Endothelial cell of umbilical vein (primary cell): ENCODE results near the gene AGBL3. TPM values are rescaled to one million over a fixed set of nuclear protein-coding genes. Genes with fewer than 3 reads are reported as not detected.

Source experiments
- BruUV-seq: library from RNA; stranded (reverse); fragments of 400-500 nt; replicated peaks from 2 replicates; lab custom pipeline; 2021; lab: Mats Ljungman, UMichigan
- CTCF ChIA-PET: fragments of 300-600, 350-600 bp; sonication (Branson Sonifier 250); formaldehyde crosslinking; loops from one replicate; lab custom pipeline; 2021; ENCODE audit warnings: antibody characterized with exemption, inconsistent platforms; lab: Charles Lee
- POLR2A ChIA-PET: fragments of 300-600, 350-600 bp; sonication (Branson Sonifier 250); formaldehyde crosslinking; loops from one replicate; lab custom pipeline; 2021; ENCODE audit warnings: antibody characterized with exemption, inconsistent platforms; lab: Charles Lee
- DNase-seq: peaks from one replicate; pipeline ENCODE4 v3.0.0-alpha.2; 2011; ENCODE audit warnings: low read depth, low spot score
- FAIRE-seq: peaks from 2 replicates; lab custom pipeline; 2011; peaks lifted over from hg19 to GRCh38; lab: Jason Lieb, UNC
- H2AFZ ChIP-seq: 2 replicates; pipeline ENCODE4 v1.6.0; 2012; ENCODE audit warnings: low read depth, low read length, control low read depth, inconsistent platforms
- H3K27ac ChIP-seq: 2 replicates; pipeline ENCODE4 v1.5.1; 2011; ENCODE audit warnings: low read depth, mild to moderate bottlenecking, control low read depth, low read length, moderate library complexity; ENCODE audit not compliant: insufficient read depth
- H3K27me3 ChIP-seq, 2 experiments: 2 replicates each; pipeline versions ENCODE4 v1.6.0 to v1.6.1; 2011; ENCODE audit warnings: low read length in 2 of 2, mixed read lengths in 1 of 2; ENCODE audit not compliant: control insufficient read depth in 2 of 2, insufficient read depth in 2 of 2
- H3K36me3 ChIP-seq, 2 experiments: 2 replicates in 1 of 2; 3 replicates in 1 of 2; pipeline ENCODE4 v1.5.1; 2011; ENCODE audit warnings: low read length in 2 of 2, mild to moderate bottlenecking in 1 of 2, moderate library complexity in 1 of 2; ENCODE audit not compliant: control insufficient read depth in 2 of 2, insufficient read depth in 2 of 2; ENCODE audit errors: extremely low read depth in 1 of 2
- H3K4me1 ChIP-seq: 3 replicates; pipeline ENCODE4 v1.5.1; 2011; ENCODE audit warnings: mild to moderate bottlenecking, low read length; ENCODE audit not compliant: control insufficient read depth, insufficient read depth; ENCODE audit errors: extremely low read depth
- H3K4me2 ChIP-seq: 2 replicates; pipeline ENCODE4 v1.6.1; 2011; ENCODE audit warnings: low read length, control low read depth, mixed read lengths; ENCODE audit not compliant: insufficient read depth
- H3K4me3 ChIP-seq, 3 experiments: fragments of 200-600 bp in 1 of 3; sonication (generic), shearing (Covaris generic) in 1 of 3; replicated peaks in 1 of 3; 2 replicates each; pipeline ENCODE4 v1.5.1; 2011 to 2016; ENCODE audit warnings: control low read depth in 3 of 3, low read length in 3 of 3, mild to moderate bottlenecking in 2 of 3, inconsistent platforms in 1 of 3, low read depth in 1 of 3, moderate library complexity in 1 of 3; ENCODE audit not compliant: insufficient read depth in 1 of 3
- H3K79me2 ChIP-seq: 2 replicates; pipeline ENCODE4 v1.6.0; 2012; ENCODE audit warnings: low read length, inconsistent platforms; ENCODE audit not compliant: control insufficient read depth, insufficient read depth
- H3K9ac ChIP-seq: replicated peaks from 2 replicates; pipeline ENCODE3; 2011; ENCODE audit warnings: low read length, control low read depth; ENCODE audit not compliant: insufficient read depth; ENCODE audit errors: extremely low read depth
- H3K9me1 ChIP-seq: replicated peaks from 3 replicates; pipeline ENCODE4 v1.6.0; 2011; ENCODE audit warnings: mild to moderate bottlenecking, low read length; ENCODE audit not compliant: control insufficient read depth, insufficient read depth; ENCODE audit errors: extremely low read depth
- H3K9me3 ChIP-seq: replicated peaks from 2 replicates; pipeline ENCODE4 v1.5.1; 2012; ENCODE audit warnings: low read length, inconsistent platforms; ENCODE audit not compliant: control insufficient read depth, insufficient read depth
- H4K20me1 ChIP-seq: replicated peaks from 2 replicates; pipeline ENCODE3; 2011; ENCODE audit warnings: mild to moderate bottlenecking, low read length; ENCODE audit not compliant: control insufficient read depth, insufficient read depth; ENCODE audit errors: extremely low read depth
- EZH2 ChIP-seq: IDR thresholded peaks from 2 replicates; pipeline ENCODE4 v1.6.1; 2012; ENCODE audit warnings: borderline replicate concordance, low read depth, mild to moderate bottlenecking, moderate library complexity, low read length, inconsistent platforms; ENCODE audit not compliant: severe bottlenecking
- FOS ChIP-seq: IDR thresholded peaks from 2 replicates; pipeline ENCODE4 v1.6.1; 2011; ENCODE audit warnings: mild to moderate bottlenecking, low read length, moderate library complexity, borderline replicate concordance; ENCODE audit not compliant: insufficient read depth
- GATA2 ChIP-seq: IDR thresholded peaks from 2 replicates; pipeline ENCODE4 v1.7.0; 2011; ENCODE audit warnings: low read depth, mild to moderate bottlenecking, moderate library complexity, mixed read lengths, low read length; ENCODE audit not compliant: insufficient read length, insufficient read depth
- JUN ChIP-seq: IDR thresholded peaks from 2 replicates; pipeline ENCODE4 v1.6.1; 2011; ENCODE audit warnings: borderline replicate concordance, low read depth; ENCODE audit not compliant: insufficient read length, insufficient read depth
- MYC ChIP-seq: IDR thresholded peaks from one replicate; pipeline ENCODE4 v1.6.1; 2011; ENCODE audit warnings: mild to moderate bottlenecking, low read depth, low read length
- POLR2A ChIP-seq: IDR thresholded peaks from 2 replicates; pipeline ENCODE4 v1.6.1; 2012; ENCODE audit warnings: low read depth, mild to moderate bottlenecking, control low read depth, low read length
- POLR2AphosphoS5 ChIP-seq: IDR thresholded peaks from 2 replicates; pipeline ENCODE4 v1.6.1; 2012; ENCODE audit warnings: low read depth, mild to moderate bottlenecking, control low read depth, low read length, moderate library complexity; ENCODE audit not compliant: insufficient read depth
- dilution Hi-C: fragments of 300-500 bp; cut with MboI; formaldehyde crosslinking; loops from one replicate; pipeline ENCODE4 v1.15.0; 2019; ENCODE audit warnings: low sequenced_read_pairs; ENCODE audit not compliant: extremely low pct_ligation_motif_present
- intact Hi-C: fragments of 100-400 bp; cut with micrococcal nuclease; formaldehyde crosslinking; loops from one replicate; pipeline ENCODE4 v1.10.0; 2022
- polyA plus RNA-seq, 4 experiments: library from polyadenylated mRNA; depleted of rRNA in 3 of 4; stranded (reverse) in 3 of 4; unstranded in 1 of 4; fragments of >200 nt; gene quantifications; 2 replicates each; pipeline versions ENCODE4 v1.2.1 to v1.2.3, GENCODE V29; 2011 to 2012; ENCODE audit warnings: missing spikeins in 1 of 4
- total RNA-seq: library from RNA; stranded (reverse); gene quantifications from 2 replicates; pipeline ENCODE4 v1.2.3, GENCODE V29; 2021
- TF ChIP-seq, protein P1 (sequence below), 2 donors: IDR thresholded peaks; 1 replicate in 1 of 2; 2 replicates in 1 of 2; pipeline ENCODE4 v1.5.1; 2011; ENCODE audit warnings: low read length in 2 of 2, mild to moderate bottlenecking in 2 of 2, moderate library complexity in 2 of 2, control low read depth in 1 of 2, inconsistent platforms in 1 of 2, low read depth in 1 of 2; ENCODE audit not compliant: insufficient read depth in 1 of 2; ENCODE audit errors: extremely low read depth in 1 of 2
- TF ChIP-seq, protein P2 (sequence below): IDR thresholded peaks from 2 replicates; pipeline ENCODE4 v1.6.1; 2011; ENCODE audit not compliant: insufficient read depth, insufficient read length

The AGBL3 gene
- total and polyA plus RNA-seq, 2 donors (not counting 3 experiments of a cell fraction or from before 2014, with no cell fraction given) = 0.97 to 3.2 TPM

DNA sequence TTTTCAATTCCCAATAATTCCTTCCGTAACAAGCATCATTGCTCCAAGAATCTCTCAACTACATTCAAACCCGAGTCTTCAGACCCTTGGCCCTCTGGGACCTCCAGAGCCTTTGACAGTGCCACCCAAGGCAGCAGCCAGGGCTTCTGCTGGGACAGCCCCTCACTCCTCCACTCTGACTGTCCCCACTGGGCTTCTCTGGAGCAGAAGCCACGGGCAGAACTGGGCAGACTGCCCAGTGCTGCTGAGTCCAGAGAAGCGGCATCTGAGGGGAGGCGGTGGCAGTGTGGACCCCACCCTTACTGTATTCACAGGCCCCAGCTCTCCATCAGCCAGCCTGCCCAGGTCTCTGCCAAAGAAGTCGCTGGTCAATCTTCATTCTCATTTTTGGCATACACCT lies 175.4 kb downstream of the AGBL3 start:
- Histone ChIP-seq H3K27me3 (no peaks in the 10 kb centered on the region), H3K36me3 (peaks cover 4% of the 10 kb centered on the region in 2 experiments), H2AFZ (no peak overlapping the region), H3K9me3 (no peaks in the 10 kb centered on the region), H3K4me2 (no peak overlapping the region), H3K4me1 (peaks cover 39% of the 10 kb centered on the region), H3K9ac (no peak overlapping the region), H3K9me1 (no peaks in the 10 kb centered on the region), H4K20me1 (no peaks in the 10 kb centered on the region), H3K4me3 (no peak overlapping the region), H3K79me2 (no peaks in the 10 kb centered on the region), H3K27ac (peak overlapping the region; percentile 68)
- intact Hi-C loops = loop anchor here (2.0 to 10.0 kb wide), 4 partner anchors 15 to 467 kb away; partner anchors contain the start of gene AGBL3
- BruUV-seq = no TSS peak
- dilution Hi-C loops = no loop called here
- POLR2A ChIA-PET = interaction anchor here (1.7 to 1.9 kb wide), 2 partner anchors 9 to 14 kb away, joined by 4 to 7 read pairs; partner anchors contain the start of genes CYREN and TMEM140
- CTCF ChIA-PET = interaction anchor here (1.3 to 2.8 kb wide), 5 partner anchors 8 to 174 kb away, joined by 3 to 22 read pairs (median 15); partner anchors contain the start of genes AGBL3, CYREN and TMEM140
- no peak for TF ChIP-seq FOS
- TF ChIP-seq, protein P1, sequence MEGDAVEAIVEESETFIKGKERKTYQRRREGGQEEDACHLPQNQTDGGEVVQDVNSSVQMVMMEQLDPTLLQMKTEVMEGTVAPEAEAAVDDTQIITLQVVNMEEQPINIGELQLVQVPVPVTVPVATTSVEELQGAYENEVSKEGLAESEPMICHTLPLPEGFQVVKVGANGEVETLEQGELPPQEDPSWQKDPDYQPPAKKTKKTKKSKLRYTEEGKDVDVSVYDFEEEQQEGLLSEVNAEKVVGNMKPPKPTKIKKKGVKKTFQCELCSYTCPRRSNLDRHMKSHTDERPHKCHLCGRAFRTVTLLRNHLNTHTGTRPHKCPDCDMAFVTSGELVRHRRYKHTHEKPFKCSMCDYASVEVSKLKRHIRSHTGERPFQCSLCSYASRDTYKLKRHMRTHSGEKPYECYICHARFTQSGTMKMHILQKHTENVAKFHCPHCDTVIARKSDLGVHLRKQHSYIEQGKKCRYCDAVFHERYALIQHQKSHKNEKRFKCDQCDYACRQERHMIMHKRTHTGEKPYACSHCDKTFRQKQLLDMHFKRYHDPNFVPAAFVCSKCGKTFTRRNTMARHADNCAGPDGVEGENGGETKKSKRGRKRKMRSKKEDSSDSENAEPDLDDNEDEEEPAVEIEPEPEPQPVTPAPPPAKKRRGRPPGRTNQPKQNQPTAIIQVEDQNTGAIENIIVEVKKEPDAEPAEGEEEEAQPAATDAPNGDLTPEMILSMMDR (IDR thresholded peaks at IDR 0.05; ENCODE audit: extremely low read depth in 1 of 2, insufficient read depth in 1 of 2, low read depth in 1 of 2, low read length in 2 of 2) = no peak
- DNase-seq (no peak), FAIRE-seq (no peak)

GRCh38 chr7:135162382-135163001 lies 176.2 kb downstream of the AGBL3 start:
- TF ChIP-seq JUN (no peak), MYC (no peak), GATA2 (no peak), POLR2AphosphoS5 (no peak), POLR2A (no peak), FOS (no peak), EZH2 (no peak)
- TF ChIP-seq, protein P1 (IDR thresholded peaks at IDR 0.05; ENCODE audit: extremely low read depth in 1 of 2, insufficient read depth in 1 of 2, low read depth in 1 of 2, low read length in 2 of 2) = no peak
- TF ChIP-seq, protein P2, sequence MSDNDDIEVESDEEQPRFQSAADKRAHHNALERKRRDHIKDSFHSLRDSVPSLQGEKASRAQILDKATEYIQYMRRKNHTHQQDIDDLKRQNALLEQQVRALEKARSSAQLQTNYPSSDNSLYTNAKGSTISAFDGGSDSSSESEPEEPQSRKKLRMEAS = no peak
- BruUV-seq = no TSS peak
- no peak for DNase-seq
- Histone ChIP-seq H3K36me3 (peaks cover 4% of the 10 kb centered on the region in 2 experiments), H4K20me1 (no peaks in the 10 kb centered on the region), H3K27ac (no peak overlapping the region), H3K79me2 (no peaks in the 10 kb centered on the region), H3K4me2 (no peak overlapping the region), H3K9ac (no peak overlapping the region), H3K9me3 (no peaks in the 10 kb centered on the region), H3K9me1 (no peaks in the 10 kb centered on the region), H2AFZ (no peak overlapping the region), H3K4me1 (peaks cover 46% of the 10 kb centered on the region), H3K27me3 (no peaks in the 10 kb centered on the region), H3K4me3 (no peak overlapping the region)
- dilution Hi-C loops (no loop called here), intact Hi-C loops (loop anchor here (5.0 to 10.0 kb wide), 2 partner anchors 65 to 468 kb away; no protein-coding TSS in a partner anchor)
- ChIA-PET CTCF (no interaction called here), POLR2A (no interaction called here)
- peak; percentile 15 for FAIRE-seq
